ENCODE results near the gene NUDT16L1. TPM values are rescaled to one million over a fixed set of nuclear protein-coding genes. Genes with fewer than 3 reads are reported as not detected.
"Not testable (repeated sequence)": the region's sequence is repeated elsewhere in the genome, so short reads cannot be mapped to it uniquely, and the experiment has no call there.

NUDT16L1 gene
- polyA plus RNA-seq, 3 donors: 22.0 to 47.2 (median 31.0) TPM

GRCh38 chr16:4734063-4734729 is 40.8 kb downstream of the NUDT16L1 start, which contains the start of the genes ANKS3 and DNAAF8:
TSS of gene ANKS3 (minus strand) at chr16:4734271. CDS start at chr16:4730149, 4,122 bp downstream.
TSS of gene DNAAF8 (plus strand) at chr16:4734537. CDS start at chr16:4736515, 1,978 bp downstream.
- WGBS, 3 donors: 0% methylated on average over 70 of the region's 70 CpGs
- H3K27ac ChIP-seq (ENCODE audit: low read depth, low read length): no peak within 1 kb of the TSS

GRCh38 chr16:4734730-4735535 is 41.6 kb downstream of the NUDT16L1 start:
- WGBS, 3 donors: 3 to 7% (median 5%) methylated on average over 38 of the region's 38 CpGs
- no peak overlapping the region for H3K27ac ChIP-seq (ENCODE audit: low read depth, low read length)

GRCh38 chr16:4736546-4736945 is 43.2 kb downstream of the NUDT16L1 start:
- no peak overlapping the region for H3K27ac ChIP-seq (ENCODE audit: low read depth, low read length)
- WGBS, 3 donors: 83 to 93% (median 89%) methylated on average over 4 of the region's 4 CpGs

GRCh38 chr16:4737545-4737944 is 44.2 kb downstream of the NUDT16L1 start:
- no peak overlapping the region for H3K27ac ChIP-seq (ENCODE audit: low read depth, low read length)
- WGBS, 3 donors: 72 to 86% (median 83%) methylated on average over 15 of the region's 15 CpGs

- 79 to 84% (median 83%) methylated on average over 5 of the region's 5 CpGs for WGBS, 3 donors
- H3K27ac ChIP-seq (ENCODE audit: low read depth, low read length): not testable (repeated sequence)
These were observed 45.0 kb downstream of the NUDT16L1 start for GRCh38 chr16:4738370-4738769.

- no peak overlapping the region for H3K27ac ChIP-seq (ENCODE audit: low read depth, low read length)
- 34 to 42% (median 35%) methylated on average over 14 of the region's 14 CpGs for WGBS, 3 donors
These were observed 50.0 kb downstream of the NUDT16L1 start for GRCh38 chr16:4743226-4743878.

- WGBS, 3 donors: 73 to 86% (median 73%) methylated on average over 13 of the region's 13 CpGs
- no peak overlapping the region for H3K27ac ChIP-seq (ENCODE audit: low read depth, low read length)
These were observed 51.4 kb downstream of the NUDT16L1 start for GRCh38 chr16:4744555-4745273.

GRCh38 chr16:4745274-4745569 is 51.9 kb downstream of the NUDT16L1 start:
- 88 to 89% (median 89%) methylated on average over 3 of the region's 3 CpGs for WGBS, 3 donors
- H3K27ac ChIP-seq (ENCODE audit: low read depth, low read length): no peak overlapping the region

Other genes starting within 250 kb of the NUDT16L1 start
- gene NMRAL1, start 218.9 kb upstream of the NUDT16L1 start, polyA plus RNA-seq: 10 to 100 TPM; 33.7 to 38.0 (median 36.4) TPM
- 10 to 100 TPM; 28.2 to 81.1 (median 45.7) TPM for gene HMOX2, start 217.2 kb upstream of the NUDT16L1 start, polyA plus RNA-seq
- gene CDIP1, start 154.8 kb upstream of the NUDT16L1 start, polyA plus RNA-seq: 10 to 100 TPM; 13.6 to 17.0 (median 16.1) TPM
- under 1 TPM in 2 of 3 donors, not detected in 1; 0.01 to 0.21 TPM for gene C16orf96, start 137.2 kb upstream of the NUDT16L1 start, polyA plus RNA-seq
- 10 to 100 TPM; 12.0 to 34.0 (median 13.2) TPM for gene UBALD1, start 78.7 kb upstream of the NUDT16L1 start, polyA plus RNA-seq
- gene MGRN1, start 68.7 kb upstream of the NUDT16L1 start, polyA plus RNA-seq: 10 to 100 TPM; 15.2 to 31.7 (median 20.1) TPM
- gene ANKS3, start 40.7 kb downstream of the NUDT16L1 start, polyA plus RNA-seq: 10 to 100 TPM; 10.6 to 19.1 (median 11.4) TPM
- gene DNAAF8, start 41.0 kb downstream of the NUDT16L1 start, polyA plus RNA-seq: under 1 TPM; 0.43 to 0.94 (median 0.90) TPM
- 1 to 10 TPM; 4.3 to 5.4 (median 4.4) TPM for gene ZNF500, start 73.6 kb downstream of the NUDT16L1 start, polyA plus RNA-seq
- gene SEPTIN12, start 94.8 kb downstream of the NUDT16L1 start, polyA plus RNA-seq: not detected
- gene SMIM22, start 101.8 kb downstream of the NUDT16L1 start, polyA plus RNA-seq: 100 to 1,000 TPM in 1 of 3 donors, 10 to 100 TPM in 1, 1 to 10 TPM in 1; 3.3 to 174 (median 46.3) TPM
- gene ROGDI, start 109.1 kb downstream of the NUDT16L1 start, polyA plus RNA-seq: 10 to 100 TPM; 10.6 to 19.5 (median 15.9) TPM
- gene GLYR1, start 153.7 kb downstream of the NUDT16L1 start, polyA plus RNA-seq: 10 to 100 TPM; 20.6 to 45.3 (median 44.4) TPM
- 10 to 100 TPM in 2 of 3 donors, 1 to 10 TPM in 1; 7.4 to 15.5 (median 15.4) TPM for gene UBN1, start 153.9 kb downstream of the NUDT16L1 start, polyA plus RNA-seq
- 10 to 100 TPM in 1 of 3 donors, 1 to 10 TPM in 2; 8.1 to 44.6 (median 9.9) TPM for gene PPL, start 243.6 kb downstream of the NUDT16L1 start, polyA plus RNA-seq